Measurements from ENCODE around the gene MYL6B.

Gene MYL6B

DNA sequence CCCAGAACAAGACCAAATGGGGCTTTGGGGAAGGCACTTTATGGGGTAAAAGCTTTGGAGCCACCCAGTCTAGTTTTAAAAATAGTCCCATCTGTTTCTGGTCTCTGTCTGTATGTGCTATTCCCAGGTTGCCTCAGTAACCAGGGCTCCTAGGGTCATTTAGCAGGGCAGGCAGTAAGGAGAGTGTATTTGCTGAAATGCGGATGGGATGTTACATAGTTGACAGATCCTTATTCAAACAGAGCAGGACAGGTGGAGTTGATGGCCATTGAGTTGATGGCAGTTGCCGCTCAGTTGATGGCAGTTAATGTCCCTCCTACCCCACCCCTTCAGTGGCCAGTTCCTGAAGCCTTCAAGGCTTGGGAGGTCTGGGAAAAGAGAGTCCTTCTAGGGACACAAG, 29.8 kb upstream of the MYL6B start:
- no peak for DNase-seq (ENCODE audit: low spot score)

DNA sequence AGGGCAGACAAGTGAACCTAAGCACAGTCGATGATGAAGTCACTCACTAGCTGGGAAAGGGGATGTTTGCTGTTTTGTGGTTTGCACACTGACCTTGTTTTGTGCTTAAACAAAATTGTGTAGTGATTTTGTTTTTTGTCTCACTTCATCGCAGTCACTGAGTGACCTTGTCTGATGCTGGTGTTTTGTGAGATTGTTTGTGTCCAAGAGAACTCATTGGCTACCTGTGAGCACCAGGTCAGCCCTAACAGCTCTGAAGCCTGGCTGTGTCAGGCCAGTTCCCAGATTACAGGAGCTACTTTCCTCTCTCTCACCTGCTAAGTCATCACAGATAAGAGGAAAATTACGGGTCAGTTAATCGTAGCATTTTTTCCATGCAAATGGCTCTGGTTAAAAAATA, 28.3 kb upstream of the MYL6B start:
- DNase-seq (ENCODE audit: low spot score), result no peak

DNA sequence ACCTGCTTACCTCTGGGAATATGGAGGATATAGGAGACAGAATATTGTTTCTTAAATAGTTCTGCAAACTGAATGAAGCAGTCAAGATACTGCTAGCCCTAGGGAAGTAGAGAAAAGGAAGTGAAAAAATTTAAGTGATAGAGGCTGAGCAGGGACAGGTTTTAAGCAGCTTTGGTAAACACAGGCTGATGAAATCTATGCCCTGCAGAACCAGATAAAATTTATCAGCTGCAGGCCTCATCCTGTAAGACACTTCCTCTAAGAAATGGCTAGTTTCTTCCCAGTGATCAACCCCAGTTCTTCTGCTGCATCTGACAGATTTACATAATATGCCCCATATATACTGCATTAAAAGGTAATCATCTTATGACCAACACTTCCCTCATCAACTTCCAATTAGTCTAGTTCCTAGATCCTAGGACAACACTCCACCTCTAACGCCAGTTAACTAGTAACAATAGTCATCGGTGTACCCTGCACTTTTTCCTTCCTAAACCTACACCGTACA, 25.6 kb upstream of the MYL6B start:
- no peak for DNase-seq (ENCODE audit: low spot score)

DNA sequence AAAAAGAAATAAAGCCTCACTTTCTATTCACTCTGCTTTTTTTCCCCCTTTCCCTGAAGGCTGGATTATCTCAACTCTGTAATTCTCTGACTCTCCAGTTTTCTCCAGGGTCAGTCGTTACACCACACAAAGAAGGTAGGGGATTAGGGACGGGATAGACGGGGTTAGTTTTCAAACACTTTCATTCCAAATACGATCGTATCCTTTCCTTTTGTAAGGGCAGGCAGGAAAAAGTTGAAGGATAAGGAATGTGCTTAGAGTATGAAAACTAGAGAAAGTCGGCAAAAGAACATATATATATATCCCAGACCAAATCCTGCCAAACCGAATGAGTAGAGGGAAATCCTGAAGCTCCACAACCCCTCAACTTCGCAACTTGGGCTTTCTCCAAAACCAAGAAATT, 24.9 kb upstream of the MYL6B start:
- no peak for DNase-seq (ENCODE audit: low spot score)

DNA sequence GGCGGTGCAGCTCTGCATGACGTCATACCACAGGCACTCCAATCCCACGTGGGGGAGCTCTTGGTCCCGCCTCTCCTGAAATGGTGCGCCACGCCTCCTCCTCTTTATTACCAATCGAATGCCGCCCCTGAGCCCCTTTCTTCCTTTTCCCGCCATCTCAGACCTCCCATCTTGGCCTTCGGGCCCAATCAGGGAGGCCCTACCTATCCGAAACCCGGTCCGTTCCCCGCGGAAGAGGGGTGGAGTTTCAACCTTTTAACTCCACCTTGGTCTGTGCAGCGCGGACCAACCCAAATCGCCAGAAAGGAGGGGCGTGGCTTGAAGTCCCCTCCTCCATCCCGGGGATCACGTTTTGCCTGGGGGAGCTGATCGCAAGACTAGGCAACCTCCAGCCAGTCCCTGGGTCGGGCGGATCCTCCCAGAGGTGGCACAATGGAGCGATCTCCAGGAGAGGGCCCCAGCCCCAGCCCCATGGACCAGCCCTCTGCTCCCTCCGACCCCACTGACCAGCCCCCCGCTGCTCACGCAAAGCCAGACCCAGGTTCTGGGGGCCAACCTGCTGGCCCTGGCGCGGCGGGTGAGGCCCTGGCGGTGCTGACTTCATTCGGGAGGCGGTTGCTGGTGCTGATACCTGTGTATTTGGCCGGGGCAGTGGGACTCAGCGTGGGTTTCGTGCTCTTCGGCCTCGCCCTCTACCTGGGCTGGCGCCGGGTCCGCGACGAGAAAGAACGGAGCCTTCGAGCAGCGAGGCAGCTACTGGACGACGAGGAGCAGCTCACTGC, 24.3 kb upstream of the MYL6B start, which contains the start of gene ESYT1:
Gene ESYT1 (plus strand): TSS at position 380 of the 782 bp plus-strand sequence. CDS start 53 bp downstream, at position 433.
- peak; percentile 100 for DNase-seq (ENCODE audit: low spot score)

DNA sequence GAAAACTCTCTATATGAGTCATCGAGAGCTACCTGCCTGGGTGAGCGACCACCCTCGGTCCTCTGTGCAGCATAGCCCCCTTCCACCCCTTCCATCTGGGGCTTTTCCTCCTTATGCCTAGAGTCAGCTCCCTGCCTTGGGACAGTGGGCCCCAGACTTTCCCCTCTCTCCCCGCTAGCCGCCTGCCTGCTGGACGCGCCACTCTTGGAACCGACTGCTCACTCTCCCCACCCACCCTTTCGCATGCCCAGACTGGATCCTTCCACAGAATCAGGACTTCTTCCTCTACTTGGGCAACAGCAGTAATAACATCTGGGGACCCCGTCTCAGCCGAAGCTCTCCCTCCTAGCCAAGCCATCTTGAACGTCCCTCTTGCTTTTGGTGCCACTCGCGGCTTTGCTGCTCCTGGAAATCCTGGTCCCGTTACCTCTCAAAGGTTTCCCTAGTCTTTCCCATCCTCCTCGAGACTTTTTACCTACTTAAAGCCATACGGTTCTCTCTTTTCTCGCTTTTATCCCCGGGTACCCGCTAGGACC, 23.6 kb upstream of the MYL6B start:
- DNase-seq (ENCODE audit: low spot score), result no peak

DNA sequence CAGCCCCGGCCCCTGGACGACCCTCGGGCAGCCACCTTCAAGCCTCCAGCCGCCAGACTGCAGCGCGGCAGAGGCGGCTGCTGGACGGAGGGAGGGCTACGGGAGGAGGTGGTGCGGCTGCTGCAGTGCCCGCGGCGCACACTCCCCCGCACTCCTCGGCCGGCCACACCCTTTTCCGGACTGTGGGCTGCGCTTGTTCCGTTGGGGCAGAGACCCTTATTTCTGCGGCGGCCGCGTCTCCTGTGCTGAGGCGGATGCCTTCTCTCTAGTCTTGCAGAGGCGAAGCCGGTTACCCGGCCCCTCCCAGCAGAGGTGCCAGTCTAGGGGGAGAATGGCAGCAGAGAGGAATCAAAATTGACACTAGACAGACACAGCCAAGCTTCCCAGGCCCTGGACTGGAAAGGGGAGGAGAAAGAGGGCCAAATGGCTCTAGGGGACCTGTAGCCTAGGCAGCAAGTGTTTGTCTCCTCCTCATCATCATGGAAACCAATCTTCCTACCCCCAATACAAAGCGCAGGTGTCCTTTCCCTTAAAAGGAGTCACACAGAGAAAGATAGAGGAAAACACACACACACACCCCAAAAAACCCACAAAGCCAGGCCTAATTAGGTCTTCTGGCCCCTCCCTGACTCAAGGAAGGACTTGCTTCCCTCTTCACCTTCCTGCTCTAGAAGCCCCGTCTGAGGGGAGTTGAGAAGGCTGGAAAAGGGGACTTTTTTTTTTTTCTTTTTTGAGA, 23.0 kb upstream of the MYL6B start:
- peak; percentile 64 for DNase-seq (ENCODE audit: low spot score)

DNA sequence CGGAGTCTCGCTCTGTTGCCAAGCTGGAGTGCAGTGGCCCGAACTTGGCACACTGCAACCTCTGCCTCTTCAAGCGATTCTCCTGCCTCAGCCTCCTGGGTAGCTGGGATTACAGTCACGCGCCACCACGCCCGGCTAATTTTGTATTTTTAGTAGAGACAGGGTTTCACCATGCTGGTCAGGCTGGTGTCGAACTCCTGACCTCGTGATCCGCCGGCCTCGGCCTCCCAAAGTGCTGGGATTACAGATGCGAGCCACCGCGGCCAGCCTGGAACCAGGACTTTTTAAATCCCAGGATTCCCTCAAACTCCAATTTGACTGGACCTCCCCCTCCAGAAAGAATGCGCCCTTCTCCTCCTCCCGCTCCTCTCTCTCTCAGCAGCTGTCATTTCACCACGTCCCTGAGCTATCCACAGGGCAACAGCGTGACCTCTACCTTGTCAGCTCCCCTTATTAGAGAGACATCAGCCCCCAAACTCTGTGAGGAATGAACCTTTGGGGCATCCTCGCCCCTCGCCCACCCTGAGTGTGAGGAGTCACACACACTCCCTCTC, 22.4 kb upstream of the MYL6B start:
- DNase-seq (ENCODE audit: low spot score), result peak; percentile 23

DNA sequence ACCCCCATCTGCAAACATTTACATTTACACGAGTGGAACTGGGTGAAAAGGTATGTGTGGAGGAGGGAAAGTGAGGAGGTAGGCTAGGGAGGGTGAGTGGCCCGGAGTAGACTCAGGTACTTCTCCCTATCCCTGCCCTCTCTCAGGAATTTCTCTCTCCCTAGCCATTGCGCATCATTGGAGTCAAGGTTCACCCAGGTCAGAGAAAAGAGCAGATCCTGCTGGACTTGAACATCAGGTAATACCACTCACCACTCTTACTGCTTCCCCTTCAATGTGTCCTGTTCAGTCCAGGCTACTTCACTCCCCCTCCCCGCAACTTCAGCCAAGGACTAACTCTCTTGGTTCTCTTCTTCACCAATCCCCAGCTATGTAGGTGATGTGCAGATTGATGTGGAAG, 21.5 kb upstream of the MYL6B start:
- DNase-seq (ENCODE audit: low spot score), result no peak

DNA sequence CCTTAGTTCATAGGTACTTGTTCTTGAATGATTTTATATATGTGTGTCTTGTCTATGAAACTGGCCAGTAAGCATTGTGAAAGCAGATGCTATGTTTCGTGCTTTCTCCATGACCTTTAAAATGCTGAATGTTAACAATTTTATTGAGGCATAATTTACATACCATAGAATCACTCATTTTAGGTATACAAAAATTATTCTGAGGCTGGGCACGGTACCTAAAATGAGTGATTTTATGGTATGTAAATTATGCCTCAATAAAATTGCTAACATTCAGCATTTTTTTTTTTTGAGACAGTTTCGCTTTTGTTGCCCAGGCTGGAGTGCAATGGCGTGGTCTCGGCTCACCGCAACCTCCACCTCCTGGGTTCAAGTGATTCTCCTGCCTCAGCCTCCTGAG, 17.5 kb upstream of the MYL6B start:
- no peak for DNase-seq (ENCODE audit: low spot score)

DNA sequence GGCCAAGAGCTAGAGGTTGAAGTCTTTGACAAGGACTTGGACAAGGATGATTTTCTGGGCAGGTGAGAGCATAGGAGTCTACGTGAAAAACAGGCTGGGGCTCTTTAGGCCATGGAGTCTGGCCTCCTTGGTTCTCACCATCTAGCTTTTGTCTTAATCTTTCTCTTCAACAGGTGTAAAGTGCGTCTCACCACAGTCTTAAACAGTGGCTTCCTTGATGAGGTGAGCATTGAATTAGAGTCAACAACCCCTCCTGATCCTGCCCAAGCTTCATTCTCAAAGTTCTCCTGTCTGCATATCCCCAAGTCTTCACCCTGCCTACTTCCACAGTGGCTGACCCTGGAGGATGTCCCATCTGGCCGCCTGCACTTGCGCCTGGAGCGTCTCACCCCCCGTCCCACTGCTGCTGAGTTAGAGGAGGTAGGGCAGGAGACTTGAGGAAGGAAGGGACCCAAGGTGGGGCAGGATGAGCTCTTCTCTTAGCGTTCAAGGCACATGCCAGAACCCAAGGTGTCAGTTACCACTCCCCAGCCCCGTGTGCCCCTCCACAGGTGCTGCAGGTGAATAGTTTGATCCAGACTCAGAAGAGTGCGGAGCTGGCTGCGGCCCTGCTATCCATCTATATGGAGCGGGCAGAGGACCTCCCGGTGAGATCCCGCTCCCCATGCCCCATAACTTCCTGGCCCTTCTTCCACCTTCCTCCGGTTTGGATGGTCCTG, 14.4 kb upstream of the MYL6B start:
- DNase-seq (ENCODE audit: low spot score), result no peak

DNA sequence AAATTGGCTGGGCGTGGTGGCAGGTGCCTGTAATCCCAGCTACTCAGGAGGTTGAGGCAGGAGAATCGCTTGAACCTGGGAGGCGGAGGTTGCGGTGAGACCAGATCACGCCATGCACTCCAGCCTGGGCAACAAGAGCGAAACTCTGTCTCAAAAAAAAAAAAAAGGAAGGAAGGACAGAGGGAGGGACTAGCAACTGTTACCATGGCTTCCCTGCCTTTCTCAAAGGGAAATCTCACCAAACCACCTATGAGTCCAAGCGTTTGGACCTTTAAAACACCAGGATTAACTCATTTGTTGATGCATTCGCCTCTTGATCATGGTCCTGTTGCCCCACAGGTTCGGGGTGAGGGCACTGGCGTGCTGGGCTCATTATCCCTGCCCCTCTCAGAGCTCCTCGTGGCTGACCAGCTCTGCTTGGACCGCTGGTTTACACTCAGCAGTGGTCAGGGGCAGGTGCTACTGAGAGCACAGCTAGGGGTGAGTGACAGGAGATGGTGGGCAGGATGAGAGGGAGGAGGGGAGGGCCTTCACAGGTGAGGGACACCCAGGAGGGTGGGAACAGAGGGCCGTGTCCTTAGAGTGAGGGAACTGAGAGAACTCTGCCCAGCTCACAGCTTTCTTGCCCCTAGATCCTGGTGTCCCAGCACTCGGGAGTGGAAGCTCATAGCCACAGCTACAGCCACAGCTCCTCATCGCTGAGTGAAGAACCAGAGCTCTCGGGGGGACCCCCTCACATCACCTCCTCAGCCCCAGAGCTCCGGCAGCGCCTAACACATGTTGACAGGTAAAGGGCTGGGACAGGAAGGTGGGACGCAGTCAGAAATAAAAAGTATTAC, 10.2 kb upstream of the MYL6B start:
- DNase-seq (ENCODE audit: low spot score), result no peak

DNA sequence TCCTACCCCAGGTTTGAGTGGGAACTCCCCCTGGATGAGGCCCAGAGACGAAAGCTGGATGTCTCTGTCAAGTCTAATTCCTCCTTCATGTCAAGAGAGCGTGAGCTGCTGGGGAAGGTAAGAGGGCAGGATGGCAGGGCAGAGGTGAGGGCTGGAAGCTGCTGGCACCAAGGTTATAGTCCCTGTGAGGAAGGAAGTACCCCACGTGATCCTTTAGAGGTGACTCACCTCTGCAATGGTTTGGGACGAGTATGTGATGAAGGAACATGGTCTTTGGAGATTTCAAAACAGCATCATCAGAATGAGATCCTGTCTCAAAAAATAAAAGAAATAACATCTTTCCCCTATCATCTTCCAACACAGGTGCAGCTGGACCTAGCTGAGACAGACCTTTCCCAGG, 9.2 kb upstream of the MYL6B start:
- DNase-seq (ENCODE audit: low spot score), result no peak

DNA sequence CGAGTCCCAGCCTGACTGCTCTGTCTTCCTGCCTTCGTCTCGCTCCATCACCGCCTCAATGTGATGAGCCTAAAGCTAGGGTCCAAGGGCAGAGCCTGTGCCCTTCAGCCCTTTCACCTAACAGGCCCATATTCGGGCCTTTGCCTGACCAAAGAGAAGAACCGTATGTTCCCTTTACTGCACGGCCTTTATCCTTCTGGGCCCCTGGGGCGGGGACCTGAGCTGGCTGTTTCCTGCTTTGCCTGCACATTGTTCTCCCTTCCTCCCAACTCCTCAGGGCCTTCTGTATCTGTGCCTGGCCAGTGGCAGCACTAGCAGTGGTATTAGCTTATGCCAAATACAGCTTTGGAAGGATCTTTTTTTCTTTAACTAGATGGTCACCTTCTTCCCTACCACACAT, 8.5 kb upstream of the MYL6B start:
- no peak for DNase-seq (ENCODE audit: low spot score)

DNA sequence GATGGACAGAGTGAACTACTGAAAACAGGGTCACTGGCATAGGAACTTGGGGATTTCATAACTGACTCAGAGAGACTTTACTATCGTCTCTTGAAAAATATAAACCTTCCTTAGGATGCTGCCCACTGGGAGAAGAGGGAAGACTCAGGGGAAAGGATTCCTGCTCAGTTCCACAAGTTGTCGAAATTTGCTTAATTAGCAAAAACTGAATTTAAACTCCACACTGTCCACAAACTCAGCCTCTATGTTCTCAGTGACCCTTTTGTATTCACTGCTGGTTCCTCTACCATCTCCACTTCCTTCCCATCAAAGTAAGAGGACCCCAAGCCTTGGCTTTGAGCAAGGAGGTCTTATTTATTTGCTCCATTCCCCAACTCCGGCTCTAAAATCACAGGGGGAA, 7.2 kb upstream of the MYL6B start:
- no peak for DNase-seq (ENCODE audit: low spot score)

DNA sequence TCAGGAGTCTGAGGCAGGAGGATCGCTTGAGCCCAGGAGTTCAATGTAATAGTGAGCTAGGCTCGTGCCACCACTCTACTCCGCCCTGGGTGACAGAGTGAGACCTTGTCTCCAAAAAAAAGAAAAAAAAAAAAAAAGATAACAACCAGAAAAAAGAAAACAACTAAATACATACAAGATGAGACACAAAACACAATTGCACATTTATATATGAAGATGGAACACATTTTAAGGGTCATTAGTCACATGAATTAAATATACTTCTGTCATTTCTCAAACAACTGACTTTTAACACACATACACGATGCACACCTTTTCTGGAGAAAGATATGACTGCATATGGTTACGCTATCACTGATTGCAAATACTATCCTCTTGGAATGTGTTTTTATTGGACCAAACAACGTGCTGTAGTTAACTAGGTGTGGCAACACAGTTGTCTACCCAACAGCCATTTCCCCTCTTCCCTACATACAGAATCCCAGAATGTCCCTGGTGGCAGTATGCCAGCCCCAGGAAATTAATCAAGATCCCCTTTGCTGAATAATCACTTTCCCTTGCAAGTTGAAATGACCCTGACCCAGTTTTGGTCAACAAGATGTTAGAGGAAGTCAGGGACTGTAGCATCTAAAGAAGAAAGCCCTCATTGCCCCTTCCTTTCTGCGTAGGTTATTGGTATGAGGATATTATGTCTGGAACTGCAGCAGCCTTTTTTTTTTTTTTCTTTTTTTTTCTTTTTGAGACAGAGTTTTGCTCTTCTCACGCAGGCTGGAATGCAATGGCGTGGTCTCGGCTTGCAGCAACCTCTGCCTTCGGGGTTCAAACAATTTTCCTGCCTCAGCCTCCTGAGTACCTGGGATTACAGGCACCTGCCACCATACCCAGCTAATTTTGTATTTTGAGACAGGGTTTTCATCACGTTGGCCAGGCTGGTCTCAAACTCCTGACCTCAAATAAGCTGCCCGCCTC, 5.6 kb upstream of the MYL6B start:
- peak; percentile 13 for DNase-seq (ENCODE audit: low spot score)

DNA sequence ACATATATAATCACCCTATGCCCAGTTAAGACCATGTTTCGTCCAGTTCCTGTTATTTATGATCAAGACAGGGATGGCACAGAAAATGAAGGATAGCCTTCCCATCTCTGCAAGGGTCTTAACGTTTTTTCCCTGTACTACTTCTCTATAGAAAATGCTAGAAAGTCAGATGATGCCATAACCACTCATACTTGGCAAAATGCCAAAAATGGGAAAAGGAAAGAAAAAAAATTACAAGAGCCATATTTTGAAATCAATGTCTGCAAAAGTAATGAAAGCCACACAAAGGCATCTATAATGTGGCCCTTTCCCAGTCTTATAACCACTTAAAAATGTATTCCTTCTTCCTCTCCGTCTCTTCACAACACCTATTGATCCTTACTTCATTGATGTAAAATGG, 1.8 kb upstream of the MYL6B start:
- DNase-seq (ENCODE audit: low spot score), result peak; percentile 42

DNA sequence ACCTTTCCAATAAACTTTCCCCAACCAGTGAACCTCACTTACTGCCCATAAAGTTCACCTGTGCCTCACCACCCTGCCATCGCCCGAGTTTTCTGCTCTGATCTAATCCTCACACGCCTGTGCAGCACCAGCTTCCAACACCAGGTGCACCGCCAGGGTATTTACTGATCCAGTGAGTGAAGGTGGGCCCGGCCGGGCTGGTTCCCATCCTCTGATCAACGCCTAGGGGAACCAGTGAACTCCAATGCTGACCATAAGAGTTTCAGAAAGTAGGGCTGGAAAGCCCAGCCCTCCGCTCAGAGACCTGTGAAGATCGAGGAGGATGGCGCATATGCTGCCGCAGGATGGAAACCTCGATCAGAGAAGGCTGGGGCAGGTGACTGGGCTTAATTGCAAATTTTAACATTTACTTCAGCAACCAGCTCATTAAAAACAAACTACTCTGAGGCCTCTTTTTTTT, 685 bp upstream of the MYL6B start:
- peak; percentile 77 for DNase-seq (ENCODE audit: low spot score)

DNA sequence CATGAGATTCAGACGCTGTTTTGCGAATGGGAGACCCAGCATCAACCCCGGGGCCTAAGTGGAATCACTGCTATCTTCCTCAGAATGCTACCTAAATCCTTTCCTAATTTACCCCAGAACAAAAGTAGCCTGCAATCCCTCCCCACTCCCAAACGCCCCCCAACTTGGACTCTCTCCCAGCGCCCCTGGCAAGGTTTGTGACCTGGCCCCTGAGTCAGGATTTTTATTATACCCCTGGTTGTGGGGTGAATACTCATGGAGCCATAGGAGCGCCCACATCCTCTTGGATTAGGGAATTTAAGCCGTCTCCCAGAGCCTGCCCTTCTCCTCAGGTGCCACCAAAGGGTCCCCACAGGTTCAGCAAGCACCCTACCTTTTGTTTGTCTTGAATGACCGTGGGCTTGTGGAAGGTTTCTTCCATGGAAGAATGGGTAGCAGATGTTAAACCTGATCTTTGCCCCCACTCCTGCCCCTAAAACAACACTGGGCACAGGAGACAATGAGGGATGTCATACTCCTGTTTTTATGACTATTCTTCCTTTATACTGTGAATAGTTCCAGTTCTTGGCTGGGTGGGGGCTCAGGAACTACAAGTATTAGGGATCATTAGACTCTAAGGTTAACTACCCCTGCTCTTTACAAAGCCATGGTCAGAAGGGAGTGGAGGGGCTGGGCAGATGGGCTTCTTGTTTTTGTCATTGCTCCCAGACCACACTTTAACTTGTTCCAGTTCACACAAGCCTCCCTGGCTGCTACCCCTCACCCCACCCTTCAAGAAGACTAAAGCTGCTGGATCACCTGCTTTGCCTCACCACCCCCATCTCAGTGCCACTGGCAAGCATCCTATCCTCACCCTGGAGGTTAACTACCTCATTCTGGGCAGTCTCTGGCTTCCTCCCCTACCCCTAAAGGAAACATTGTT, 630 bp downstream of the MYL6B start:
- DNase-seq (ENCODE audit: low spot score), result no peak
